ENCODE data around the gene NLGN1.
"Not testable (repeated sequence)": the region's sequence is repeated elsewhere in the genome, so short reads cannot be mapped to it uniquely, and the experiment has no call there.

NLGN1 gene

DNA sequence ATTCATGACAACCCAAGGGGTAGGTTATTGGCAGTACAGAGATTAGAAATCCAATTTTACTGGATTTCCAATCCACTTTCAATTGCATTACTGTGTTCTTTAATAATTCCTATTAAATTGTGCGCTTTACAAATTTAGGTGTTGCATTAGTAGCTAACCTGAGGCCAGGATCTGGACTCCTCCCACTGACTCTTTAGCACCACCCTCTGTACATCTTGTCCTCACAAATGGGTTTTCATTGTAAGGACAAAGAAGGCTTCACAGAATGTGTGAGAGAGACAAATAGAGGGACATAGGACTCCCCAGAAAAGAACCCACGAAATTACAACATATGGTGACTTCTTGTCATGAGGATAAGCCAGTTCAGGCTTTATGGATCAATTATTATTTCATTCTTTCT lies 818.5 kb downstream of the NLGN1 start:
- no peak for DNase-seq

DNA sequence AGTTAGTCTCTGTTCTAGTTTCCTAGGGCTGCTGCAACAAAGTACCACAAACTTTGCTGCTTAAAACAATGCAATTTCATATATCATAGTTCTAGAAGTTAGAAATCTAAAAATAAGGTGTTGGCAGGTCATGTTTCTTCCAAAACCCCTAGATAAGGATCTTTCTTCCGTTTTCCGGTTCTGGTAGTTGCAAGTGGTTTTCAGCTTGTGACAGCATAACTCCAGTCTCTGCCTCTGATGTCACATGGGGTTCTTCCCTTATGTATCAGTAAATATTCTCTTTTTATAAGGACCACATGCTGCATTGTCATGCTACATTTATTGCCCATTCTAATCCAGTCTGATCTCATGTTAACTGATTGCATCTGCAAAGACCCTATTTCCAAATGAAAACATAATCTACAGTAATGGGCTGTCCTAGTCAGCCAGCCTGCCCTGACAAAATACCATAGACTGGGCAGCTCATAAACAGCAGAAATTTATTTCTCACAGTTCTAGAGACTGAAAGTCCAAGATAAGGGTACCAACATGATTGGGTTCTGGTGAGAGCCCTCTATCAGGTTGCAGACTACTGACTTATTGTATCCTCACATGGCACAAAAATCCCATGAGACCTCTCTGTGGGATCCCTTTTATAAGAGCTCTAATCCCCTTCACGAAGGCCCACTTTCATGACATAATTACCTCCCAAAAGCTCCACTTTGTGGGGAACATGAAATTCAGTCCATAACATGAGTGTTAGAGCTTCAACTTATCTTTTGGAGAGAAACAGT lies 819.6 kb downstream of the NLGN1 start:
- DNase-seq, result no peak

- DNase-seq, result no peak
Measured at GRCh38 chr3:174218016-174218415, 820.5 kb downstream of the NLGN1 start.

GRCh38 chr3:174219738-174220137 lies 822.2 kb downstream of the NLGN1 start:
- no peak for DNase-seq

DNA sequence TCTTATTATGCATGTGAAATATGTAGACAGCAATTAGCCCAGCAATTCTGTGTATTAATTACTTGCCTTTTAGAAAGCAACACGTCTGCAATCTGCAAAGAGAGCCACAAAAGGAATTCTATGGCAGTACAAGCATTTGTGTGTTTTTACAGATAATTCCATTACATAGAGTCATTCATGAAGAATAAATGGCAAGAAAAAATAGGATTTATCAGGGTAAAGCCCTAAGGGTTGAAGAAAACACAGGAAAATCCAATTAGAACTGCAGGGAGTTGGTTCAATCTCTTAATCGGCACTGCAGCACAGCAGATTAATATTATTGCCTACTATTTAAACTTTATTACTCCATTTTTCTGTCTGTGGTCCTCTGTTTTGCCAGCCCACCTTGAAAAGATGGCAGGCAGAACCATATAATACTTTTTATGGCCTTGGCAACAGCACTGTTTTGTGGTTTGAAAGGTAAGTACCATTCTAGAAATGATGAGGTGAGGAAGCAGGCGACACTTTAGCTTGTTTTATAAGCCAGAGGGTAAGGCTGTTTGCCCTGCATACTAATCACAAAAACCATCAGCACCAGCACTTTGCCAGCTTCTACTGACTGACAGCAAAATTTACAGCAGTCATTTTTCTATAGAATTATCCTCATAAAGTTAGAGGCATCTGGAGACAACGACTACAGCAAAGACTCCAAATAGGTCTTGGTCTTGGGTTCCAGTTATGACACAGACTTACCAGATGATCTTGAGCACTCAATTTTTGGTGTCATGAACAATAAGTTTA lies 823.4 kb downstream of the NLGN1 start:
- DNase-seq, result no peak

GRCh38 chr3:174223042-174223441 lies 825.5 kb downstream of the NLGN1 start:
- DNase-seq, result no peak

GRCh38 chr3:174223626-174224025 lies 826.1 kb downstream of the NLGN1 start:
- DNase-seq, result no peak

- no peak for DNase-seq
Measured at GRCh38 chr3:174229916-174230315, 832.4 kb downstream of the NLGN1 start.

- not testable (repeated sequence) for DNase-seq
Measured at GRCh38 chr3:174232028-174232657, 834.6 kb downstream of the NLGN1 start.

DNA sequence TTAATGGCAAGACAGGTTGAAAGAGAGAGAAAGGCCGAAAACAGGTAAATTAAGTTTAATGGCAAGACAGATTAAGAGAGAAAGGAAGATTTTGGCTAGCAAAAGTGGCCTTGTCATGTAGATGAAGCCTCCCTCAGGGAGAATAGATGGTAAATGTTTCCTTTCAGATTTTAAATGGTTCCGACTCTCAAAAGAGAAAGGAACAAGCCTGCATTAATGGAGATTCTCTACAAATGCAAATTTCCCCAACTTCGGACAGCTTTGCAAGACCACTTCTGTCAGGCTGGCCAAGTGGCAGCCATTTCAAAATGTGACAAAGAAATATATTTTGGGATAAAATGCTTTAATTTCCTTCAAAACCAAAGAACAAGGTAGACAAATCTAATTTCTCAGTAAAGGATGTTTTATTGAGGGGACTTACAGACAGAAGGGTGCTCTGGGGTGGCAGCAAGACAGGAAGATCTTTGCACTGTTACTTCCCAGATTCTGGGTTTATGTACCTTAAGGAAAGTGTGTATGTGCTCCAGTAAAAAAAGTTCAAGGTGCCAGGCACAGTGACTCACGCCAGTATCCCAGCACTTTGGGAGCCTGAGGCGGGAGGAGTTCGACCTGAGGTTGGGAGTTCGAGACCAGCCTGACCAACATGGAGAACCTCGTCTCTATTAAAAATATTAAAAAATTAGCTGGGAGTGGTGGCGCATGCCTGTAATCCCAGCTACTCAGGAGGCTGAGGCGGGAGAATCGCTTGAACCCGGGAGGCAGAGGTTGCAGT lies 835.3 kb downstream of the NLGN1 start:
- no peak for DNase-seq

GRCh38 chr3:174233511-174233910 lies 836.0 kb downstream of the NLGN1 start:
- DNase-seq, result no peak

DNA sequence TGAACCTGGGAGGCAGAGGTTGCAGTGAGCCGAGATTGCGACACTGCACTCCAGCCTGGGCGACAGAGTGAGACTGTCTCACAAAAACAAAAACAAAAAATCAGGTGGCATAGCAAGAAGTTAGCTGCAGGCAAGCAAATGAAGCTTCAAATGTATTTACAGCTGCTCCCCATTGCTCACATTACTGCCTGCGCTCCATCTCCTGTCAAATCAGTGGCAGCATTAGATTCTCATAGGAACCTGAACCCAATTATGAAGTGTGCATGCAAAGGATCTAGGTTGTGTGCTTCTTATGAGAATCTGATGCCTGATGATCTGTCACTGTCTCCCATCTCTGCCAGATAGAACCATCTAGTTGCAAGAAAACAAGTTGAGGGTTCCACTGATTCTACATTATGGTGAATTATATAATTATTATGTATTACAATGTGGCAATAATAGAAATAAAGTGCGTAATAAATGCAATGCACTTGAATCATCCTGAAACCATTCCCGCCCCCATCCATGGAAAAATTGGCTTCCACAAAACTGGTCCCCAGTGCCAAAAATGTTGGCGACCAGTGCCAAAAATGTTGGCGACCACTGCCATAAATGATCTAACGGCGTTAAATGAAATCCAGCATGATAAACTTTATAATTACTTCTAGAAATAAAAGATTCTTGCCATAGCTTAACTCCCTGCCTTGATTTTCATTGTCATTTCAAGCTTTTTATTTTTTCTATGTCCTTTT lies 844.9 kb downstream of the NLGN1 start:
- no peak for DNase-seq

GRCh38 chr3:174243171-174243570 lies 845.6 kb downstream of the NLGN1 start:
- DNase-seq, result no peak

- DNase-seq, result no peak
Measured at GRCh38 chr3:174247687-174248152, 850.2 kb downstream of the NLGN1 start.

GRCh38 chr3:174251681-174252080 lies 854.1 kb downstream of the NLGN1 start:
- DNase-seq, result no peak

GRCh38 chr3:174253196-174253823 lies 855.8 kb downstream of the NLGN1 start:
- DNase-seq, result no peak

GRCh38 chr3:174253940-174254339 lies 856.4 kb downstream of the NLGN1 start:
- DNase-seq, result no peak

GRCh38 chr3:174255454-174255853 lies 857.9 kb downstream of the NLGN1 start:
- no peak for DNase-seq

GRCh38 chr3:174266476-174266875 lies 868.9 kb downstream of the NLGN1 start:
- no peak for DNase-seq

DNA sequence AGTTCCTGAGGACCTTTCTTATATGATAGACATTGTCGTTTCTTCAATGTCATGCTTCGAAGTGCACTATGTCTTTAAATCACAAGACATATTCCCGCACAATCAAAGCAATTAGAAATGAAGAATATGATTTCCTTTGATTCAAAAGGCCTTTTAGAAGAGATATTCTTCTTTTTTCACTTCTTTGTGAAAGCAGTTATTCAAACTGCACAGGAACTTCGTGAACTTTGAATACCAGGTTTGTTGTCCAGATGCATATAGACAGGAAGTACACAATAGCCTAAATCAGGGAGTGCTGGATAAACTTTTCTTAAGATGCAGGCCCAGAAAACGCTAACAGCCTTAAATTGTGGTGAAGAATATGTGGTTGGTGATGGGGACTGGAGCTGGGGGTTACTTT lies 870.5 kb downstream of the NLGN1 start:
- no peak for DNase-seq

Data from hypothalamus (tissue), 51 donors.